Eye (tissue), 1 donor: ENCODE measurements around the gene PTTG1IP.

Experiments
- DNase-seq: peaks from one replicate; pipeline ENCODE4 v3.0.0-alpha.2; 2015

The PTTG1IP gene

DNA sequence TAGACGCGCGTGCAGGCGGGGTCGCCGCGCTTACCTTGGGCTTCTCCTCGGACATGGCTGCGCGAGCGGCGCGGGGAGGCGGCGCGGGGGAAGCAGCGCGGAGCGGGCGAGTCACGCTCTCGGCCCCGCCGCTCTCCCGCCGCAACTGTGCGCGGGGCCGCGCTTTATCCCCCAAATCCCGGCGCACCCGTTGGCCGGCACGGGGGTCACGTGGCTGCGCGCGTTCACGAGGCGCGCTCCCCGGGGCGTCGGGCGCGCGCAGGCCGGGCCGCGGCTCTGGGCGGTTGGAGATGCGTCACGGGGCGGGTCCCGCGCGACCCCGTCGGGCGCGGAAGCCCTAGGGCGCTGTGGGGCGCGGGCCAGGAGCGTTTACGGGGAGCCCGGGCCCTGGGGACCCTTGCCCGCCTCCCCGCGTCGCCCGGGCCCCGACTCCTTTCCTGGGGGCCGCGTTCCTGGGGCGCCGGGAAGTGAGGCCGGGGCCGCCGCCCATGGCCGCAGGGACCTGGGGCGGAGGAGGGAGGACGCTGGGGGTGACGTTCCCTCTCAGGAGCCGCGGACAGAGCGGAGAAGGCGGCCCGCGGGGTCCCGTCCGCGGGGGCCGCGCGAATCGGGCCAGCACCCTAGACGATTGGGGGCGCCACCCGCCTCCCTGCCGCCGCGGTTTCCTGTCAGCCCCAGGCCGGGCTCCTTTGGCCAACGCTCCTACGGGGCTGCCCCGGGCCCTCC is 55.4 kb downstream of the PTTG1IP start, which contains the start of gene SUMO3:
SUMO3 (minus strand) TSS at position 149 of the 726 bp plus-strand sequence; CDS start at position 55, 94 bp downstream.
- DNase-seq, result peak; percentile 94

DNA sequence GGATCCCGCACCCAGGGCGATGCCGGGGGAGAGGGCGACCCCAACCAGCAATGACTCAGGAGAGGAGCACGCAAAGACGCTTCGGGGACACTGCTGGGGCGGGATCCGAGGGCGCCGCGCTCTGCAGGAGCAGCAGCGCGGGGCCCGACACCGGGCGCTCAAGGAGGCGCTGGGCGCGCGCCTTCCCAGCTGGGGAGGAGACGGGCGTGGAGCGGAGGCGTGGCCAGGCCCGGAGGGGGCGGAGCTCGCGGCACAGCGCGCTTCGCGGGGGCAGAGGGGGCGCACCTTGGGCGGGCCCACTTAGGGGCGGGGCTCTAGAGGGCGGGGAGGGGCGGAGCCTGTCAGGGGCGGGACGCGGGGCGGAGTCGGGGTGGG is 56.0 kb downstream of the PTTG1IP start:
- DNase-seq, result peak; percentile 94

DNA sequence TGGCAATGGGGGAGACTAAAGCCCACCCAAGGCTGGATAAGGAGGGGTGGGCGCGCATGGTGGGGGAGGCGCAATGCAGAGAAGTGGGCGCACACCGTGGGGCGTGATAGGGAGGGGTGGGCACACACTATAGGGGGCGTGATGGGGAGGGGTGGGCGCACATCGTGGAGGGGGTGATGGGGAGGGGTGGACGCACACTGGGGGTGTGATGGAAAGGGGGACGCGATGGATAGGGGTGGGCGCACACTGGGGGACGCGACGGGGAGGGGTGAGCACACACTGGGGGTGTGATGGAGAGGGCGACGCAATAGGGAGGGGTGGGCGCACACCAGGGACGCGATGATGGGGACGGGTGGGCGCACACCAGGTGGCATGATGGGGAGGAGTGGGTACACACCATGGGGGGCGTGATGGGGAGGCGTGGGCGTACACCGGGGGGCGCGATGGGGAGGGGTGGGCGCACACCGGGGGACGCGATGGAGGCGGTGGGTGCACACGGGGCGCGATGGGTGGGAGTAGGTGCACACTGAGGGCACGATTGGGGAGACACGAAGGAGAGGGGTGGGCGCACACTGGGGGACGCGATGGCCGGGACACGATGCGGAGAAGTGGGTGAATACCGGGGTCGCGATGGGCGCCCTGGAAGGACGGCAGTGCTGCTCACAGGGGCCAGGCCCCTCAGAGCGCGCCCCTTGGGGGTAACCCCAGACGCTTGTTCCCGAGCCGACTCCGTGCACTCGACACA is 56.6 kb downstream of the PTTG1IP start:
- no peak for DNase-seq

DNA sequence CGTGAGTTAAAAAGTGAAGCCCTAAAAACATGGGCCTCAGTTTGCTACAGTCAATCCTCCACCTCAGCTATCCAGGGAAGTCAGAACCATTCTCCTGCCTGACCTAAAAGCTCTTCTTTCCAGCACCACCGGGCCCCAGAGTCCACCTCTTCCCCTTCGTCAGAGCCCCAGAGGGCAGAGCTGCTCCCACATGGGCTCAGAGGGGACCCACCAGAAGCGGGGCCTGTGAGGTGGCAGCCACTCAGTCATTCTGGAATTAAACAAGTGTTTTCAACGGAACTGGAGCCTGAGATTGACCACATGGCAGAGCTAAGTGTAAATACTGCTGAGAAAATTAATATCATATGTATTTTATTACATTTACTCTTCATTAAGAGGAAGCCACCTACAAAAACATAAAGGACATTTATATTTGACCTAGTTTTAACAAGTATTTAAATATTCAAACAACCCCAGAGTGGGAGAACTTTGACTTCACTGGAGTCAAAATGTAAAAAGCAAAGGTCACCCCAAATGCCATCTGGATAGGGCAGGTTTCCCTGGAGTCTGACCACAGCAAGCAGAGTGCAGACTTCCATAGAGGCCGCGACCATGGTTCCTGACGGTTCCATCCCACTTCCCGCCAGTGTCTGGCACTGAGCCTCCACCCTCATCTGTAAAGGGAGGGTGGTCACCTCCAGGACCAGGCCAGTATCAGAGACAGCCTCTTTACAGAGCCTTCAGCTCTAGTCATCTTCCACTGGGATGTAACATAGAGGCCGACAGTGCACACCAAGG is 57.5 kb downstream of the PTTG1IP start:
- no peak for DNase-seq

DNA sequence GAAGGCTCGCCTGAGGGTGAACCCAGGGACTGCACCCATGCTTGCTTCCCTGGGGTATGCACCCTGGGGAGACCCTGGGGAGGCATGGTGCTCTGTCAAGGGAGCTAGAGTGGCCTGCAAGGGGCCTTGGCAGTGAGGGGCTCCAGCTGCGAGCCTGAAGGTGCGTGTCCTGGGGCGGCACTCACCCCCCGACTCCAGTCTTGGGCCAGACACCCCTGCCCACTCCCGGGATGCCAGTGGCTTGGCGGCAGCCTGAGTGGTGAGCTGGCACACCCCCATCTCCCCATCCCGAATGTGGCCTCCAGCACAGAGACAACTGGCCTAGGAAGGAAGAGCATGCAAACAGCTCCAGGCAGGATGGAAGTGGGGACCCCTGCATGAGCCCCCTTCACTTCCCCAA is 58.3 kb downstream of the PTTG1IP start:
- DNase-seq, result no peak

DNA sequence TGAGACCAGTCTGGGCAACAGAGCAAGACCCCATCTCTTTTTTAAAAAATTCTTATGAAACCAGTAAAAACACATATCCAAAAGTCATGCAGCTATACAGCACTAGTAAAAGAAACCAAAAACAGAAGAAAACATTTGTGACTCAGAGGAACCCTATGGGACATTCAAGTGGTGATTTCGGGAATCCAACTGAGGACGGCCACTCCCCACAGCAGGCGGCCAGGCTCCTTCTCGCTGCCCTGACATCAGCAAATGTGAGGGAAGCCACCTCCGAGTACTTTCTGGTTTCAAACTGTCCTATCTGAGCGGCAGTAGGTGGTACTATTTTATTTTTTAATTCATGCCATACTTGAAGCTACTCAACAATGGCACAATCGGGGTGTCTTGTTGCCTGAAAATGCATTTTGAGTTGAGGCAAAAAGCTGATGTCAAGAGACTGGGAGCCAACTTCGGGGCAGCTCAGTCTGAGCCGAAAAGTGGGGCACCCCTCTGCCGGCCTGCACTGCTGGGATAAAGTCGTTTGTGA is 58.9 kb downstream of the PTTG1IP start:
- DNase-seq, result no peak

DNA sequence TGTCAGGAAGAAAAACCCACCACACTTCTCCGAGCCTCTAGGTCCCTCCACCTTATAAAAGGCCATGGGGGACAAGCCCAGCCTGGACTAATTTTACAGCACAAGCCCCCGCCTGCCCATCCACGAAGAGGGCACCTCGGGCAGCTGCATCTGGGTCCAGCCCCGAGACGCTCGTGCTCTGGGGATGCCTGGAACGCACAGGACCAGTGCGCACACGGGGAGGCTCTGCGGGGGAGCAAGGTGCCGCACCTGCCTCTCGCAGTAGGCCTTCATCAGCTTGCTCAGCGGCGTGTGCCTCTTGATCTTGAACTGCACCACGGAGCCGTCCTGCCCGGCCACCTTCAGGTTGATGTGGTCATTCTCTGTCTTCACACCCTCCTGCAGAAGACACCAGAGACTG is 59.8 kb downstream of the PTTG1IP start:
- no peak for DNase-seq

DNA sequence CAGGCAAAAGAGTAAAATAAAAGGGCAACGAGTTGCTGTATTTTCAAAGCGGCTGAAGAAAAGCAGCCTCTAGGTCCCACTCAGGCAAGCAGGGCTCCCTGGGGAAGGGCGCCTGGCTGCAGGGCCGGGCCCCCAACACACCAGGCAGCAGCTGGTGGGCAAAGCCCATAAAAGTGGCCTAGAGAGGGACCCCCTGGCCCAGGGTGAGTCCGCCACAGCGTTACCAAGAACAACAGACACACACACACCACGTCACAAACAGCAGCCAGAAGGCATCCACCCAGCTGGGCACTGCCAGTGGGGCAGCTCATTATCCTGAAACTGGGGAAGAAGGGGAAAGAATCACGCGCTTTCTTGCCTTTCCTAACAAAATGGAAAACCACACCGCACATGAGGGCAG is 60.3 kb downstream of the PTTG1IP start:
- DNase-seq, result no peak

DNA sequence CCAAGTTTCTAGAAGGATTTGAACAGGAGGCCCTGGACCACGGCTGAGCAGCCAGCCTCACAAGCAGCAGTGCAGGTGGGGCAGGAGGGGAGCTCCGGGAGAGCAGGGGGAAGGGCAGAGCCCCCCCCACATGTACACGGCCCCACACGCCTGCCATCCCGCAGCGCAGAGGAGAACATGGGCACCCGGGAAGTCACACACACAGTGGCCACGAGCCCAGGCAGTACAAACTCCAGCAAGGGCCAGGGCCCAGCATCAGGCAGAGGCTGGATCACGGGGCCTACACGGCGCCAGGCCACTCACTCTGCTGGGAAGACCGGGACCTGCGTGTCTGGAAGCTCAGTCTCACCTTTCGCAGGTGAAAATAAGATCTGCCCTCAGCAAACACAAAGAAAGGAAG is 60.9 kb downstream of the PTTG1IP start:
- no peak for DNase-seq

DNA sequence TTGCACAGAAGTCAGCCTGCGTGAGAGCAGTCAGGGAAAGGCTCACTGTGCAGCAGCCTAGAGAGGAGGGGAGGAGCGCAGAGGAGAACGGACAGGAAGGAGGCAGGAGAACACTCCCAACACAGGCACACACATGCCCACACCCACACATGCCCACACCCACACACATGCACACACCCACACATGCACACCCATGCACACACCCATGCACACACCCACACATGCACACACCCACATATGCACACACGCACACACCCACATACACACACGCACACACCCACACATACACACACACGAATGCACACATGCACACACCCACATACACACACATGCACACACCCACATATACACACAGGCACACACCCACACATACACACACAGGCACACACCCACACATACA is 62.7 kb downstream of the PTTG1IP start:
- DNase-seq, result no peak

DNA sequence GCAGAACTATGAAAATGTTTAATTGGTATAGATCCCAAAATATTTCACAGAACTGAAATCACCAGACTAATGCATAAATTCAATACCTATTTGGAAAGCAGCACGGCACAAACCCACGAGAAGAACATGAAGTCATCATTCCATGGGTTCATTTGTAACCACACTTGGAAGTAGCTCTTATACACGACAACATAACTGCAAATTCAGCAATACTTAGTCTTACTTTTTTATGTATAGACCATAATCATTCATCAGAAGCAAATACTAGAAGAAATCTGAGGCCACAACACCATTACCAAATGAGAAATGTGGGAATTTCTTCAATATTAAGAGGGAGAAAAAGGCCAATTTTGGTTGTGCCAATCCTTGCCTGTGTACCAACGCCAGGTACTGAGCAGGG is 67.6 kb downstream of the PTTG1IP start:
- no peak for DNase-seq

DNA sequence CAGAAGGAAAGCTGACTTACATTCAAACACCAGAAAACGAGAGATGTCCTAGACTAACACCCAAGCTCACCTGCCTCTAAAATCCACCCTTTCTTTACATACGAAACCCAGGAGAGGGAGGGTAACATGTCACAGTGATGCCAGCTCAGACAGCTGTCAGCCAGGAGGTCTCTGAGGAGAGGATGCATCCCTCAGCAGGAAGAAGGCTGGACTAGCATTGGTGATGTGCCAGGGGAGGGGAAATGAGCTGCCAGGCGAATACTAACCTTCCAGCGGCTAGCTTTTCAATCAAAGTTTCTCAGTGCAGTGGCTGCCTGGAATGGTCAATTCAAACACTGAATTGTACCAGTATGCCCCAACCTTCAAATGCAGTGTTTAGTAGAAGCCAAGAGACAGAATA is 68.3 kb downstream of the PTTG1IP start:
- no peak for DNase-seq

DNA sequence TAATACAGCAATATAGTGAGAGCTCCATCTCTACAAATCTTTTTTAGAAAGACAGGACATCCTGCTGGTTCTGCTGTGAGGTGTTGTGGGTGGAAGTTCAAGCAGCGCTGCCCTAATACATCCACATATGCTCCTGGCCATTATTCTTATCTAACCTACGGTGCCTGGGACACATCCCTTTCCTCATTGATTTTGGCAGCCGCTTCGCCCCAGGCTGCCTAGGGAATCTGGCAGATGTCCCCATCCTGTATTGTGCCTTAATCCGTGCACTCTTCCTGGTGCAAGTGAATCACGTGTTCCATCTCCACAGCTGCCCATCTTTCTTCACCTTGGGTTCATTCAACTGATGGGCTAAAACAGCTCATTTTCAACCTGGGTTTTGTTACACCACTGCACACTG is 68.7 kb downstream of the PTTG1IP start:
- DNase-seq, result no peak

DNA sequence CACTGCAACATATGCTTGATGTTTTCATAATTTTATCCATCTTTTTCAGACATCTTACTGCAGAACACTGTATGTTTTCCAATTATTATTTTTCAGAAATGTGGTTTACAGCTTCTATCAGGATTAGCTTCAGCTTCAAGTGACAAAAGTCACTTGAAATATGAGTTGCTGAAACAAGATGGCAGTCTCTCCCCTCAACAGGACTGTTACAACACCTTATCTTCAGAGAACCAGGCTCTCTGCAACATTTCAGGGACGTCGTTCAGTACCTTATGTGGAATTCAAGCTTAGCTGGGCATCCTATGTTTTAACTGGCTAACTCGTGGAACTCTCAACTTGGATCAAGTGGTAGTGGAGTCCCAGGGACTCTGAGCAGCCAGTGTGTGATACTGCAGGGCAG is 69.8 kb downstream of the PTTG1IP start:
- DNase-seq, result no peak

DNA sequence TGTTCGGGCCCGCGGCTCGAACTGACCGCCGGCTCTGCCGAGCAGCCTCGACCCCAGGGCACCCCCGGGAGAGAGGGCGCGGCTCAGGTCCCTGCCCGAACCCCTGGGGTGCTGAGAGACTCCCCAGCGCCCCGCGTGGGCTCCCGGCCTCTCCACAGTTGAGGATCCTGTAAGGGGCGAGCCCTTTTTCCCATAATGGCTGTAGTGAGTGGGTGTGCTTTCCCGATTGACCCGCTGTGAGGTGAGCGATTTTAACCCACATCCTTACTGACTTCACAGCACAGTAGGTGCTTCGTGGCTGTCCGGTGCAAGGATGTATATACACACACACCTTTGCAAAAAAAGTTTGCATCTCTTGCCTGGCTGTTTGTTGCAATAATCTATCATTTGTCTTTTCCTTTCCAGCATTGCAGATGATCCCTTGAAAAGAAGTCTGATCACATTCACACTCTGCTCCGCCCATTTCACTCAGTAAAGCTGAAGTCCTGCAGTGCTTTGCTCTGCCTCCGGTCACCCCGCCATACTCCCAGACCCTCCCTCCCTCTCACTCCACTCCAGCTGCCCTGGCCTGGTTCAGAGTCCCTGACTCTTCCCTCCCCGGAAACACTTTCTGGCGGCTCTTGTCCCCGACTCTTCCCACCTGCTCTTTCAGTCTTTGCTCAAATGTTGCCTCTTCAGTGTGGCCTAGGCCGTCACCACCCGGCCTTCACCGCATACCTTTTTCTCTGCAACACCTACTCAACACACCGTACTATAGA is 70.9 kb downstream of the PTTG1IP start:
- no peak for DNase-seq

DNA sequence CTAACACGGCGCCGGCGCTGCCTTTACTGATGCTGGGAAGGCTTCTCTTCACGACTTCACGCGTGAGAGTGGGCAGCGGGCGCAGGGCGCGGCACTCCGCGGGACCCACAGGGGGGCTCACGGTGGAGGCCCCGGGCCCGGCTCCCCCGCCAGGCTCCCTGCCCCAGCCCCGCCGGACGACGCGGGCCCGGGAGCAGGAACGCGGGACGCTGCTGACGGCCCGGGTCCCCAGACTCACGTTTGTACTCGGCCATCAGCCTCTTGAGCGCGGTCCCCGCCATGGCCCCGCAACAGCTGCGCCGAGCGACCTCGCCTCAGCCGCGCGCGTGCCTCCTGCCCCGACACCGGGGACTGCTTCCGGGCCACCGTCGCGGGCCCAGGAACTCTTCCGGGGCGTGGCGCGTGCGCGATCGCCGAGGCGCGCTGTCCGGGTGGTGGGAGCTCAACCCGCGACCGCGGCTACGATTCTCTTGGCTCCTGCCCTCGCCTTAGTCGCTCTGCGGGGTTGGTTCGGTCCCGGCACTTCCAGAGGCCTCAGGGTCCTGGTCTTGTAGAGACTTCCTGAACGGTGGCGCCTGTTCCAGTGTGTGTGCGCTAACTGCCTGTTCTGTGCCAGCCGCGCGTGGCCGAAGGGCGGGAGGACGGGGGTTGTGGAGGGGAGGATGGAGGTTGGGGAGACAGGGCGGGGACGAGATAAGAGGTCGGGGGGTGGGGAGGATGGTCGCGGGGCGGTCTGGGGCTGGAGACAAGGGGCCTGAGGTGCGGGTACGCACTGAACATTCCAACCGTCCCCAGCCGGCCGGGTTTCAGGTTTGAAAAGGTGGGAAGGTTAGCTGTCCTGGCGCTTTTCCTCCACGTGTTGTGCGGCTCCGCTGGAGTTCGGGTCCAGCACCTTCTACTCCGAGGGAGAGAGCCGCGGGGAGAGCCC is 71.8 kb downstream of the PTTG1IP start, which contains the start of gene UBE2G2:
UBE2G2 (minus strand) TSS at position 353 of the 928 bp plus-strand sequence; CDS start at position 281, 72 bp downstream.
- DNase-seq, result peak; percentile 95

DNA sequence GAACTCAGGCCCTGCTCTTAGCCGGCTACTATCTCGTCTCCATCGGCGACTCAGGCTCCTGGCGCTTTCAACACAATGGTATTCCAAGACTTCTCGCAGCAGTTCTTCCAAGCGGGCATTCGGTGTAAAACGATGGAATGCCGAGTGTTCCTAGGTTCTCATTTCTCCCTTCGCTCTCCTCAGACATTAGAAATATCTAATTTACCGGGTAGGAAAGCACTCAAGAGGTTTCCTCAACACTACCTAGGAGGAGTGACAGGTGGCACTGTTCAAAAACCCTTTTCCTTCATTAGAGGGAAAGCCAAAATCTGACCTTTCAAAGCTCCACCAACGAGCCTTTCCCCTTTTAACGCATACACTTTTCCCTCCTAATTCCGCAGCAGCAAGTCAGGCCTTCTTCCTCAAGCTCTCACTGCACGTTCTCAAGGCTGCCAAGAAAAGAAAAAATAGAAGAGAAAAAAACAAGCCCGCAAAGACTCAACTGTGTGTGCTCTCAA is 72.5 kb downstream of the PTTG1IP start:
- DNase-seq, result peak; percentile 55

DNA sequence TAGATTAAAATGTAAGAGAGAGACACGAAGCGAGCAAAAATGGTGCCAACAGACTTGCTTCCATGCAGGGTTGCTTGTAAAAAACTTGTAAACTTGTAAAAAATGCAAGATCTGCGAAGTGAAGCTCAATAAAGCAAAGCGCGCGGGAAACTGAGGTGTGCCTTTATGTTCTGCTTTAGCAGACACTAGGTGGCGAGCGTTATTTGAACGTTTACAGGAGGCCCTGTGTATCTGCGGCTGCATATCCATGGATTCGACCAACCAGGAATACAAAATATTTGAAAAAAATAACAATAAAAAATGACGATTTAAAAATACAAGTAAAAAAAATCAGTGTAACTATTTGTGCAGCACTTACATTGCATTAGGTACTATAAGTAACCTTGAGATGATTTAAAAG is 73.4 kb downstream of the PTTG1IP start:
- DNase-seq, result peak; percentile 40

DNA sequence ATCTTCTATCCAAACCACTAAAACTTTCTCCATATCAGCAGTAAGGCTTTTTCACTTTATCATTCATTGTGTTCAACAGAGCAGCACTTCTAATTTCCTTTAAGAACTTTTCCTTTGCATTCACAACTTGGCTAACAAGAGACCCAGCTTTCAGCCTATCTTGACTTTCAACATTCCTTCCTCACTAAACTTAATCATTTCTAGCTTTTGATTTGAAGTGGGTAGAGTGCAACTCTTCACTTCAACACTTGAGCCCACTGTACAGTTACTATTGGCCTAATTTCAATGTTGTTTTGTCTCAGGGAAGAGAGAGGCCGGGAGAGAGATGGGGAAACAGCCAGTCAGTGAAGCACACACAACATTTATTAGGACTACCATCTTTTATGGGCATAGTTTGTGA is 73.8 kb downstream of the PTTG1IP start:
- DNase-seq, result no peak
